Measurements from ENCODE around the gene TAPT1.
"Not testable (repeated sequence)": the region's sequence is repeated elsewhere in the genome, so short reads cannot be mapped to it uniquely, and the experiment has no call there.

TAPT1 gene, protein sequence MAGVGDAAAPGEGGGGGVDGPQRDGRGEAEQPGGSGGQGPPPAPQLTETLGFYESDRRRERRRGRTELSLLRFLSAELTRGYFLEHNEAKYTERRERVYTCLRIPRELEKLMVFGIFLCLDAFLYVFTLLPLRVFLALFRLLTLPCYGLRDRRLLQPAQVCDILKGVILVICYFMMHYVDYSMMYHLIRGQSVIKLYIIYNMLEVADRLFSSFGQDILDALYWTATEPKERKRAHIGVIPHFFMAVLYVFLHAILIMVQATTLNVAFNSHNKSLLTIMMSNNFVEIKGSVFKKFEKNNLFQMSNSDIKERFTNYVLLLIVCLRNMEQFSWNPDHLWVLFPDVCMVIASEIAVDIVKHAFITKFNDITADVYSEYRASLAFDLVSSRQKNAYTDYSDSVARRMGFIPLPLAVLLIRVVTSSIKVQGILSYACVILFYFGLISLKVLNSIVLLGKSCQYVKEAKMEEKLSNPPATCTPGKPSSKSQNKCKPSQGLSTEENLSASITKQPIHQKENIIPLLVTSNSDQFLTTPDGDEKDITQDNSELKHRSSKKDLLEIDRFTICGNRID

DNA sequence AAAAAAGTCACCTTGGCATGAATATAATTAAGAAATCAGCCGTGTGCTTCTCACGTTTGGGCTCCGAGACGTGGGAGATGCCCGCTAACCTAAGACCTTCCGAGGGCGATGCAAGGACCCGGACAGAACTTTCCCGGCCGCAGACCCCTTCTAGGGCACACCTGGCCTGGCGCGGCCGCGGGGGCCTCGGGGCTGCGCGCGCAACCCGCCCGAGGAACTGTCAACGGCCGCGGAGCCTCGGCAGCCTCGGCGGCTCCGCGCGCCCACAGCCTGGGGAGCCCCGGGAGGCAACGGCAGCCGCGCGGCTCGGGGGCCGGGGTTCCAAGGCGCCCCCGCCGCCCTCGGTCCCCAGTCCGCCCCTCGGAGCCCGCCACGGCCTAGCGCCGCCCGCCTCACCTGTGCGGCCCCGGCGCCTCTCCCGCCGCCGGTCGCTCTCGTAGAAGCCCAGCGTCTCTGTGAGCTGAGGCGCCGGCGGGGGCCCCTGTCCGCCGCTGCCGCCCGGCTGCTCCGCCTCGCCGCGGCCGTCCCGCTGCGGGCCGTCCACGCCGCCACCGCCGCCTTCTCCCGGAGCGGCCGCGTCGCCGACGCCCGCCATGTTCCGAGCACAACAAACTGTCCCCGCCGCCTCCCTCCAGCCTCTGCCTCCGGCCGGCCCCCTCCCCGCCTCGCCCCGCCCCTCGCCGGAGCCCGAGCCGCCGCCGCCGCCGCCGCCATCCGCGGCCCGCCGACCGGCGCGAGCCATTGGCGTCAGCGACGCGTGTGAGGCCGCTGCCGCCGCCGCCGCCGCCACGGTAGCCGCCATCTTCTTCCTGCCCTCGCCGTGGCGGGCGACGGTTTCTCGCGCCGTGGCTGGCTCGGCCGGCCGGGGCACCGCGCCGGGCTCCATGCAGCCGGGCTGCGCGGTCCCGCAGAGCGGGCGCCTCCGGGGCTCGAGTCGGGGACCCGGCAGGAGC, at the start of gene TAPT1:
Gene TAPT1 (minus strand): TSS at position 609 of the 953 bp plus-strand sequence. CDS start 14 bp downstream, at position 595.
- DNase-seq, result no peak

- no peak for DNase-seq
Measured at GRCh38 chr4:16271411-16271810, 45.1 kb upstream of the TAPT1 start.

DNA sequence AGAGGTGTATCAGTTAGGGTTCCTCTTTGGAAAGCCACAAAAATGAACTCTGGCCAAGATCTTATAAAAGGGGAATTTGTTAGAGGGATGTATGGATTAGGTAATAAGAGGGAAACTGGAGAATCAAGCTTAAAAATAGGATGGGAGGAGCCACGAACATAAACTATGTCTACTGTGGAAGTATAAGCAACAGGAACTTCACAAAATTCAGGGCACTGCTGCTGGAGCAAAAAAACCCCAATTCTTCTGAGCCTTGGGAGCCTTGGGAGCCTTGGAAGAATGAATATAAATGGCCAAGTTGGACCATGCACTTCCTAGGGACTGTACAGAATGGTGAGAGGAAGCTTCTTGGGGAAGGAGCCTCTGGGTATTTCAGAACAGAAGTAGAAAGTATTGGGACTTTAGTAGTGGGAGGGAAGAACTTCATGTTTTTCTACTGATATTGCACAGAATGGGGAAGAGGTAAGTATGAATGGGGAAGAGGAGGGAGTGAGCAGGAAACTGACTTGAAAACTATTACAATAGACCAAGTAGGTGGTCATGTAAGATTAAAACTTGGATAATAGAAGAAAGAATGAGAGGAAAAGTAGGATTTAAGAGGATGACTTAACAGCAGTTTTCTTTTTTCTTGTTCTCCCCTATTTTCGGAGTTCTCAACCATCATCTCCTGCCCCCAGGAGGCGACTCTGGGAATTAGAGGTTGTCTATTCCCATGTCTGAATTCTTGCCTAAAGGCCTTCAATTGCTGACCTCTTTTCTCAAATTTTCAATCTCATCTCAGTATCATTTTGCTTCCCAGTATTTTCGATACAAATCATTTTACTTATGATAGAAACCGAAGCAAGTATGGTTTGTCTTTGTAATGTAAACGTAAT, 44.4 kb upstream of the TAPT1 start:
- no peak for DNase-seq

GRCh38 chr4:16269742-16270453, 43.6 kb upstream of the TAPT1 start:
- not testable (repeated sequence) for DNase-seq

GRCh38 chr4:16269240-16269639, 43.0 kb upstream of the TAPT1 start:
- DNase-seq, result no peak

DNA sequence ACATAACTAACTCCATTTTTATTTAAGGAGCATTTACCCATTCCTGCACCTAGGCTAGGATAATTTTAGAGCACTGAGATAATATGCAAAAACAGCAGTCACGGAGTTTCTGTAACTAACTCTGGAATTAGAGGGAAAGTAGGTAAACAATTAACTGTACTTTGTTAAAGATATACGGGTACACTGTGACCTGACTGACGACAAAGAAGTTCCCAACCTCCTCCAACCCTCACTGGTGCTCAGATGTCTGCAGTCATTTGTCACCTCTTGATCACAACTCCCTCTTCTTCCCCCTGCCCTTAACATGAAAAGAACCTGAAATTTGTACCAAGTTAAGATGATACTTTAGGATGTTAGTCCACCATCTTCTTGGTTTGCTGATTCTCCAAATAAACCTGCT, 42.0 kb upstream of the TAPT1 start:
- DNase-seq, result no peak

- no peak for DNase-seq
Measured at GRCh38 chr4:16267639-16268038, 41.4 kb upstream of the TAPT1 start.

- no peak for DNase-seq
Measured at GRCh38 chr4:16265820-16266219, 39.5 kb upstream of the TAPT1 start.

DNA sequence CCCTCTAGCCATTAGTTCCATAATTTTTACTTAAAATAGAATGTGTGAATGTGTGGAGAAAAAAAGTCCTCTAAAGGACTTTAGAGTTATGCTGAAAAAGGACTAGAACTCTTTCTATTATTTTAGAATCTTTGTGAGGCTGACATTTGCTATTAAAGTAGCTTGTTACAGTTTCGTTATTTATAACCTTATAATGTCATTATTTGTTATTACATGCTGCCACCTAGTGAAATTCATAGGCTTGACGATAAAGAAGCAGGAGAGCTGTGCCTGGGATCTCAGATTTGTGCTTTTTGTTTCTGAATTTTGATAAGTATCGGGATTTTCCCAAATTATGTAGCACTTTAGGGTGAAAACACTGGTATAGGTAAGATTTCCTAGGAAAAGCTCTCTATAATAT, 38.5 kb upstream of the TAPT1 start:
- DNase-seq, result peak; percentile 0

GRCh38 chr4:16263056-16263455, 36.8 kb upstream of the TAPT1 start:
- DNase-seq, result no peak

DNA sequence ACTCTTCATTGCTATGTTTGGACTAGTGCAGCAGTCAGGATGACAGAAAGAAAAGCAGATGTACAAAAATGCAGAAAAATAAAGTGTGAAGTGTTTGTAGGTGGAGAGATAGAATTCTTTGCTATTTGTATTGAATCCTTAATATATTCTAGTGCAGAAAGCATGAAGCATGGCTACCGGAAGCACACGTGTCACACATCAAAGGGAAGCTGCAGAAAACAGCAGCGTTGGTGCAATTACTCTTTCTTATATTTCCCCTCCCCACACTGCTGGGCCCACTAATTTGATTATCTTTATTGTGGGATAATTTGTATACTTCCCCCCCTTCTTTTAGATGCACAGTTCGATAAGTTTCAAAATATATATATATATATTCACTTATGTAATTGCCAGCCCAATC, 35.9 kb upstream of the TAPT1 start:
- DNase-seq, result no peak

GRCh38 chr4:16261313-16261878, 35.1 kb upstream of the TAPT1 start:
- no peak for DNase-seq

DNA sequence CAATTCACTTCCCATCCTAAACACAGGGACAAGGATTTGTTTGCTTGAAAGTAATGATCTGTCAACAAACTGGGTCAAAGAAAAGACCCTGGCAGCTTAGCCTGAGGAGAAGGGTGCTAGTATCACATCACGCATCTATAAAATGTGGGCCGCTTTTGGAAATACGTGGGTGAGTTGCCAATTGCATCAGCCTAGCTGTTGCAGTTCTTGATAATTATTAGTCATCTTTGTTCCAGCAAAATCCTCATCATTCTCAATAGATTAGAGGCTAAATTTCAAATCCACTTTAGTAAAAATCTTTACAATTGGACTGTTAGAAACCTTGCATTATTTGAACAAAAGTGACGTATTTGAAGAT, 33.6 kb upstream of the TAPT1 start:
- no peak for DNase-seq

- DNase-seq, result no peak
Measured at GRCh38 chr4:16259241-16259888, 33.1 kb upstream of the TAPT1 start.

DNA sequence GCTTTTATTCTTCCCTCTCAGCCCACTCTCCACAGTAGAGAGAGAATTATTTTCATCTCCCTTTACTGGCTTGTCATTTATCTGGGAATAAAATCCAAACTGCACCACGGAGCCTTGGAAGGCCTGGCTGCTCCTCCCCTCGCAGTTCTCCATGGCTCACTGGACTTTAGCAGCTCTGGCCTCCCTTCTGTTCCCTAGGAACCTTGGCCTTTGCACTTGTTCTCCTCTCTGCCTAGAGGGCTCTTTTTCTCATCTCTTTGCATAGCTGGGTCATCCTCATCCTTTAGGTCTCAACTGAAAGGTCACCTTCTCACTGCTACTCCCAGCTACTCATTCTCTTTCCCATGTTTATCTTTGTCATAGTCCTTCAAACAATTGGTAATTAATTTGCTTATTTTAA, 31.3 kb upstream of the TAPT1 start:
- DNase-seq, result no peak

GRCh38 chr4:16256343-16256742, 30.1 kb upstream of the TAPT1 start:
- no peak for DNase-seq

GRCh38 chr4:16255730-16256129, 29.5 kb upstream of the TAPT1 start:
- DNase-seq, result no peak

GRCh38 chr4:16253127-16253960, 27.1 kb upstream of the TAPT1 start:
- DNase-seq, result no peak

- no peak for DNase-seq
Measured at GRCh38 chr4:16250661-16251365, 24.5 kb upstream of the TAPT1 start.
